HG02852 (cell line): ENCODE data around the gene CCDC167.

ENCODE experiments used
- ATAC-seq: cut with Tn5 transposase; IDR thresholded peaks from one replicate; pipeline ENCODE4 v1.9.1; 2021; ENCODE audit warnings: mild to moderate bottlenecking, moderate library complexity; ENCODE audit not compliant: unreplicated experiment

CCDC167 gene

DNA sequence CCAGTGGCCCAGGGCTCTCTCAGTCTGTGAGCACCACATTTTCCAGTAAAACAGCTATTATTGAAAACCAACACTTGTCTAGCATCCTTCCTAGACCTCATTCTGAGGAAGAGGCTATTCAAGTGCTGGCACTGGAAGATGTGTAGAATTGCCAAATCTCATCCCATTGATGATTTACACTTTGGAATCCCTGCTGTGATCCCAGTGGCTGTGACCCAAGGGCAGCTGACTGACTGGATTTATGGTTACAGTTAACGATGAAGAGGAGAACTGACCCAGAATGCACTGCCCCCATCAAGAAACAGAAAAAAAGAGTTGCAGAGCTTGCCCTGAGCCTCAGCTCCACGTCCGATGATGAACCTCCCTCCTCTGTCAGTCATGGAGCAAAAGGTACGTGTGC, 64.3 kb downstream of the CCDC167 start:
- ATAC-seq: no peak

DNA sequence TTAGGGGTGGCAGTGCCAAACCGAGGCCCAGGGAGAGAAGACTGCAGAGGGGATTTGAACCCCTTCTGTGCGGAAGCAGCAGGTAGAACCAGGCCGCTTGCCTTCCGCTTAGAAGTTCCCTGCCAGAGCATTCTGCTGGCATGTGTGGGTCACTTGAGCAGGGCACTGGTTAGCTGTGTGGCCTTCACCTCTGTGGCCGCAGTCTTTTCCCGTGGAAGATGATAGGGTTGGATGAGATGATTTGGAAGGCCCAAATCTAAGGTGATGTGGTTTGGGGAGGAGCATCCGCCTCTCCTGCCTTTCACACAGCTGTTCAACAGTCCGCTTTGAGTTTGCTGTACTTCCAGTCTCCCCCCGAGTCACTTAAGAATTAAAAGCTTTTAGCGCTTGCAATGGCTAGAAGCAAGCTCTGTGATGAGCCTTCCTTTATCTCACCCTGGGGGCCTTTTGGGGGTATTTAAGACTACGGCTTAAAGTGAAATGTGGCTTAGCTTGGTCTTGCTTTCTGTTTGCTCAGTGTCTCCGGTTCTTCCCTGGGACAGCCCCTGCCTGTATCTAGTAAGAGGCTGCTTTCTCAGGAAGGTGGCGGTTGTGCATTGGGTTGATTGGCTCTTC, 65.9 kb downstream of the CCDC167 start:
- peak; percentile 41 for ATAC-seq
